ENCODE results near the gene WDR47.
"Not testable (repeated sequence)": the region's sequence is repeated elsewhere in the genome, so short reads cannot be mapped to it uniquely, and the experiment has no call there.

DNA sequence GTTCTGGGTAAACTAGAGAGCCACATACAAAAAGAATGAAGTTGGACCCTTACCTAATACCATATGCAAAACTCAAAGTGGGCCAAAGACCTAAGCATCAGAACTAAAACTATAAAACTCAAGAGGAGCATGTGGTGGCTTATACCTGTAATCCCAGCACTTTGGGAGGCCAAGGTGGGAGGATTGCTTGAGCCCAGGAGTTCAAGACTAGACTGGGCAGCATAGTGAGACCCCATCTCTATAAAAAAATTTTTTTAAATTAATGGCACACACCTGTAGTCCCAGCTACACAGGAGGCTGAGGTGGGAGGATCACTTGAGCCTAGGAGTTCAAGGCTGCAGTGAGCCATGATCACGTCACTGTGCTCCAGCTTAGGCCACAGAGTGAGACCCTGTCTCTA lies 114.3 kb downstream of the WDR47 start:
- TF ChIP-seq, protein P1, sequence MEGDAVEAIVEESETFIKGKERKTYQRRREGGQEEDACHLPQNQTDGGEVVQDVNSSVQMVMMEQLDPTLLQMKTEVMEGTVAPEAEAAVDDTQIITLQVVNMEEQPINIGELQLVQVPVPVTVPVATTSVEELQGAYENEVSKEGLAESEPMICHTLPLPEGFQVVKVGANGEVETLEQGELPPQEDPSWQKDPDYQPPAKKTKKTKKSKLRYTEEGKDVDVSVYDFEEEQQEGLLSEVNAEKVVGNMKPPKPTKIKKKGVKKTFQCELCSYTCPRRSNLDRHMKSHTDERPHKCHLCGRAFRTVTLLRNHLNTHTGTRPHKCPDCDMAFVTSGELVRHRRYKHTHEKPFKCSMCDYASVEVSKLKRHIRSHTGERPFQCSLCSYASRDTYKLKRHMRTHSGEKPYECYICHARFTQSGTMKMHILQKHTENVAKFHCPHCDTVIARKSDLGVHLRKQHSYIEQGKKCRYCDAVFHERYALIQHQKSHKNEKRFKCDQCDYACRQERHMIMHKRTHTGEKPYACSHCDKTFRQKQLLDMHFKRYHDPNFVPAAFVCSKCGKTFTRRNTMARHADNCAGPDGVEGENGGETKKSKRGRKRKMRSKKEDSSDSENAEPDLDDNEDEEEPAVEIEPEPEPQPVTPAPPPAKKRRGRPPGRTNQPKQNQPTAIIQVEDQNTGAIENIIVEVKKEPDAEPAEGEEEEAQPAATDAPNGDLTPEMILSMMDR (IDR thresholded peaks at IDR 0.05) = not testable (repeated sequence)
- TF ChIP-seq POLR2A (IDR thresholded peaks at IDR 0.05; ENCODE audit: low read length); EP300 (IDR thresholded peaks at IDR 0.05); POLR2AphosphoS2 (conservative IDR thresholded peaks at IDR 0.05; ENCODE audit: low read length); RCOR1 (IDR thresholded peaks at IDR 0.05; ENCODE audit: low read depth, low read length); JUN (IDR thresholded peaks at IDR 0.05): not testable (repeated sequence)
- TF ChIP-seq, protein P2, sequence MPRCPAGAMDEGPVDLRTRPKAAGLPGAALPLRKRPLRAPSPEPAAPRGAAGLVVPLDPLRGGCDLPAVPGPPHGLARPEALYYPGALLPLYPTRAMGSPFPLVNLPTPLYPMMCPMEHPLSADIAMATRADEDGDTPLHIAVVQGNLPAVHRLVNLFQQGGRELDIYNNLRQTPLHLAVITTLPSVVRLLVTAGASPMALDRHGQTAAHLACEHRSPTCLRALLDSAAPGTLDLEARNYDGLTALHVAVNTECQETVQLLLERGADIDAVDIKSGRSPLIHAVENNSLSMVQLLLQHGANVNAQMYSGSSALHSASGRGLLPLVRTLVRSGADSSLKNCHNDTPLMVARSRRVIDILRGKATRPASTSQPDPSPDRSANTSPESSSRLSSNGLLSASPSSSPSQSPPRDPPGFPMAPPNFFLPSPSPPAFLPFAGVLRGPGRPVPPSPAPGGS (IDR thresholded peaks at IDR 0.05) = not testable (repeated sequence)
- TF ChIP-seq, protein P3, sequence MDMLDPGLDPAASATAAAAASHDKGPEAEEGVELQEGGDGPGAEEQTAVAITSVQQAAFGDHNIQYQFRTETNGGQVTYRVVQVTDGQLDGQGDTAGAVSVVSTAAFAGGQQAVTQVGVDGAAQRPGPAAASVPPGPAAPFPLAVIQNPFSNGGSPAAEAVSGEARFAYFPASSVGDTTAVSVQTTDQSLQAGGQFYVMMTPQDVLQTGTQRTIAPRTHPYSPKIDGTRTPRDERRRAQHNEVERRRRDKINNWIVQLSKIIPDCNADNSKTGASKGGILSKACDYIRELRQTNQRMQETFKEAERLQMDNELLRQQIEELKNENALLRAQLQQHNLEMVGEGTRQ (IDR thresholded peaks at IDR 0.05) = not testable (repeated sequence)

All from A549 (cell line).